ENCODE measurements around the gene SIGLEC12. TPM values are rescaled to one million over a fixed set of nuclear protein-coding genes. Genes with fewer than 3 reads are reported as not detected.

The SIGLEC12 gene
- total RNA-seq, 1 donor from 2014 or later, result not detected

DNA sequence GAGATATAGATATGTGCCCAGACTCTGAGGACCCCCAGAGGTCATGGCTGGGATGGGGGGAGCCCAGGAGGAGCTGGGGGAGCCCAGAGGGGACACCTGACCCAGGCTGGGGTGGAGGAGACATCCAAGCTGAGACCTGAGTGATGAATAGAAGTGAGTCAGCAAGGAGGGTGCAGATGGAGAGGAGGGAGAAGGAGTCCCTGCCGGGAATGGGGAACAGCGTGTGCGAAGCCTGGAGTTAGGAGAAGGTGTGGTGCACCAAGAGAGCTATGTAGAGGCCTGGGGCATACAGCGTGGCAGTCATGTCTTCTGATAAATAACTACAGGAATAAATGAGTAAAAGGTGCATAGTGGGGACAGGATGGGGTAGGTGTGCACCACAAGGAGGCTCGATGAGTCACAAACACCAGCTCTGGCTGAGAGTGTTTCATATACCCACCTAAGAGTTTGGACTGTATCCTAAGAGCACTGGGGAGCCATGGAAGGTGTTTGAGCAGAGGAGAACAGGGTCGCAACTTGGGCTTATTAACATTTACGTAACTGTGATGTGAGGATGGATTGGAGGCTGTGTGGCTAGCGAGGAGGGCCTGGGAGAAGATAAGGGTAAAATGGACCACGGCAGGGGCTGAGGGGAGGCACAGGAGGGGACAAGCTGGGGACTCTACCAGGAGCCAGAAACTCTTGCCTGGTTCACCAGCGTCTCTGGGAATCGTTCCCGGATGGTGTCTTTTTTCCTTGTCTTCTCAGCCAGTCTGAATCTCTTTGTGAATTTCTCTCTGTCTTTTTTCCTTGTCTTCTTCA is 21.9 kb downstream of the SIGLEC12 start:
- Mint-ChIP-seq H3K27me3 (ENCODE audit: low read depth) (no peaks in the 10 kb centered on the region), H3K27ac (ENCODE audit: unreplicated experiment) (no peak overlapping the region), H3K4me1 (ENCODE audit: low read depth) (no peaks in the 10 kb centered on the region), H3K4me3 (ENCODE audit: unreplicated experiment) (no peak overlapping the region), H3K36me3 (ENCODE audit: low read depth) (no peaks in the 10 kb centered on the region), H3K9me3 (ENCODE audit: low read depth) (peaks cover 4% of the 10 kb centered on the region)
- TF ChIP-seq, protein P1, sequence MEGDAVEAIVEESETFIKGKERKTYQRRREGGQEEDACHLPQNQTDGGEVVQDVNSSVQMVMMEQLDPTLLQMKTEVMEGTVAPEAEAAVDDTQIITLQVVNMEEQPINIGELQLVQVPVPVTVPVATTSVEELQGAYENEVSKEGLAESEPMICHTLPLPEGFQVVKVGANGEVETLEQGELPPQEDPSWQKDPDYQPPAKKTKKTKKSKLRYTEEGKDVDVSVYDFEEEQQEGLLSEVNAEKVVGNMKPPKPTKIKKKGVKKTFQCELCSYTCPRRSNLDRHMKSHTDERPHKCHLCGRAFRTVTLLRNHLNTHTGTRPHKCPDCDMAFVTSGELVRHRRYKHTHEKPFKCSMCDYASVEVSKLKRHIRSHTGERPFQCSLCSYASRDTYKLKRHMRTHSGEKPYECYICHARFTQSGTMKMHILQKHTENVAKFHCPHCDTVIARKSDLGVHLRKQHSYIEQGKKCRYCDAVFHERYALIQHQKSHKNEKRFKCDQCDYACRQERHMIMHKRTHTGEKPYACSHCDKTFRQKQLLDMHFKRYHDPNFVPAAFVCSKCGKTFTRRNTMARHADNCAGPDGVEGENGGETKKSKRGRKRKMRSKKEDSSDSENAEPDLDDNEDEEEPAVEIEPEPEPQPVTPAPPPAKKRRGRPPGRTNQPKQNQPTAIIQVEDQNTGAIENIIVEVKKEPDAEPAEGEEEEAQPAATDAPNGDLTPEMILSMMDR (IDR thresholded peaks at IDR 0.05), result no peak
- DNase-seq (ENCODE audit: low spot score), result no peak

- TF ChIP-seq, protein P1 (IDR thresholded peaks at IDR 0.05), result no peak
- Mint-ChIP-seq H3K9me3 (ENCODE audit: low read depth) (peaks cover 4% of the 10 kb centered on the region), H3K27ac (ENCODE audit: unreplicated experiment) (no peak within 1 kb of the TSS), H3K4me3 (ENCODE audit: unreplicated experiment) (no peak within 1 kb of the TSS), H3K36me3 (ENCODE audit: low read depth) (no peaks in the 10 kb centered on the region), H3K4me1 (ENCODE audit: low read depth) (no peaks in the 10 kb centered on the region), H3K27me3 (ENCODE audit: low read depth) (no peaks in the 10 kb centered on the region)
- no peak for DNase-seq (ENCODE audit: low spot score)
Measured at GRCh38 chr19:51478381-51479234, 23.0 kb downstream of the SIGLEC12 start, which contains the start of gene CEACAM18. CEACAM18 (plus strand) TSS chr19:51478539.

- Mint-ChIP-seq H3K9me3 (ENCODE audit: low read depth) (peaks cover 4% of the 10 kb centered on the region), H3K36me3 (ENCODE audit: low read depth) (no peaks in the 10 kb centered on the region), H3K27me3 (ENCODE audit: low read depth) (peaks cover 5% of the 10 kb centered on the region), H3K4me3 (ENCODE audit: unreplicated experiment) (no peak overlapping the region), H3K4me1 (ENCODE audit: low read depth) (no peaks in the 10 kb centered on the region), H3K27ac (ENCODE audit: unreplicated experiment) (no peak overlapping the region)
- TF ChIP-seq, protein P1 (IDR thresholded peaks at IDR 0.05), result no peak
- no peak for DNase-seq (ENCODE audit: low spot score)
Measured at GRCh38 chr19:51477344-51477743, 24.3 kb downstream of the SIGLEC12 start.

DNA sequence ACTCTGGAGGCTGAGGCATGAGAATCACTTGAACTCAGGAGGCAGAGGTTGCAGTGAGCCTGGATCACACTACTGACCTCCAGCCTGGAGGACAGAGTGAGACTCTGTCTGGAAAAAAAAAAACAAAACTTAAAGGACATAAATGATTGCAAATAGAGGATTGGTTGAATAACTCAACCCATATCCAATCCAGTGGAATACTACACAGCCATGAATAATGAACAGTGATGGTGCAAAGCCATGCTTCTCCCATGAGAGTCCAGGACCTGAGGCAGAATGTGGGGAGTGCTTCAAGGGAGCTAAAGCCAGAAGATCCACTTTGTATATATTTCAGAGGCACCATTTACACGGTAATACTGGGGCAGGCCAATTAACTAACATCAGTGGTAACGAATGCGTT is 25.4 kb downstream of the SIGLEC12 start:
- no peak overlapping the region for H3K27ac Mint-ChIP-seq (ENCODE audit: unreplicated experiment)
- peaks cover 4% of the 10 kb centered on the region for H3K9me3 Mint-ChIP-seq (ENCODE audit: low read depth)
- TF ChIP-seq, protein P1 (IDR thresholded peaks at IDR 0.05), result no peak
- no peaks in the 10 kb centered on the region for H3K36me3 Mint-ChIP-seq (ENCODE audit: low read depth)
- DNase-seq (ENCODE audit: low spot score), result no peak
- no peak overlapping the region for H3K4me3 Mint-ChIP-seq (ENCODE audit: unreplicated experiment)
- H3K27me3 Mint-ChIP-seq (ENCODE audit: low read depth), result peaks cover 5% of the 10 kb centered on the region
- no peaks in the 10 kb centered on the region for H3K4me1 Mint-ChIP-seq (ENCODE audit: low read depth)

DNA sequence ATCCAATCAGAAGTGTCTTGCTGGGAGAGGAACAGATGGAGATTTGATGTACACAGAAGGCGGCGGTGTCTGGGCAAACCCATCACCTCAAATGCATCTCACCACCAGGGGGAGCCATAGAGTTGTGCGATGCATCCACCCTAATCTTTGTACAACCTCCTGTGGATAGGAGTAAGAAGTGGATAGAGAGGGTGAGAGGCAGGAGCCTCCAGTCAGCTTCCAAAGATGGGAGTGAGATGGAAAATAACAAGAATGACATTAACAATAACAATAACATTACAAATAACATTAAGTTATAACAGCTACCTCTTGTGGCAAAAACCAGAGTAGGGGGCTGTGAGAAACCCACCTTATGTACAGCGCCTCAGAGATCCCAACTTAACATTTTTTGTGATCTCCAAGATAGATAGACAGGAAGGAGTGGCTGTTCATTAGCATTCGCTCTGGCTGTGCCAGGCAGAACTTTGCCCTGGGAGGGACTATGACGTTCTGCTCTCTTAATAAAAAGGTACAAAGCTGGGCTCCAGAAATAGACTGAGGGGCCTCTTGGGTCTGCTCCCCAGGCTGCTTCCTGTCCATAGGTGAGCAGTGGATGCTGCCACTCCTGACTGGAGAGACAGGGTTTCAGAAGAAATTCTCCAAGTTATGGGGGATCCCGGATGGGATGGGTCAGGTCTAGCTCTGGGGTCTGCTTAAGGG is 28.4 kb downstream of the SIGLEC12 start:
- no peak overlapping the region for H3K4me3 Mint-ChIP-seq (ENCODE audit: unreplicated experiment)
- no peak overlapping the region for H3K27ac Mint-ChIP-seq (ENCODE audit: unreplicated experiment)

More for the DNA sequence above, 28.4 kb downstream of the SIGLEC12 start:
- H3K36me3 Mint-ChIP-seq (ENCODE audit: low read depth), result no peaks in the 10 kb centered on the region
- TF ChIP-seq, protein P1 (IDR thresholded peaks at IDR 0.05), result peak; percentile 87
- H3K27me3 Mint-ChIP-seq (ENCODE audit: low read depth), result peaks cover 5% of the 10 kb centered on the region
- no peak for DNase-seq (ENCODE audit: low spot score)
- H3K4me1 Mint-ChIP-seq (ENCODE audit: low read depth), result no peaks in the 10 kb centered on the region
- no peaks in the 10 kb centered on the region for H3K9me3 Mint-ChIP-seq (ENCODE audit: low read depth)

All from chondrocyte (in vitro differentiated cells).